ENCODE measurements around the gene TMEFF2.

DNA sequence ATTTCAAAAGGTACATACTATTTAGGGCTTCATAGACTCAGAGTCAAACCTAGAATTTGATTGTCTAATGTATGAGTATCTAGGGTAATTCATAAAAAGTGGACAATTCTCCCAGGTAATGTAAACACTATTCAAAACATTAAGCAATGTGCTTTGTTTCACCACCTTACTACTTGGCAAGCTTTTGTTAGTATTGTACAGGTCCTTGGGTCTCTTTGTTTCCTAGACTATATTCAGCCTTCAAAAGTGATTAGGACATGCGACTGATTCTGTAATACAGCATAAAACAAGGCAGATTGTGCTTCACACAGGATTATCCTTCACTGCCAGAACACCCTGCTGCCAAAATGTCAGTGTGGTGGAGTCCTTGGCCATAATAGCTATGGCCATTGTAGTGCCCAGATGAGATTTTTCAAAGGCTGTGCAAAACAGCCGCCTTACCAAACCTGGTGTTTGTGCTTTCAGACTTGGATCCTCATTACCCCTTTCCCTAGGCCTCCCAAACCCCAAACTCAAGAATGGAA, 257.8 kb downstream of the TMEFF2 start:
- no peak for TF ChIP-seq POLR2AphosphoS5 (IDR thresholded peaks at IDR 0.05)
- no peak for TF ChIP-seq CTCF (IDR thresholded peaks at IDR 0.05)
- no peak for TF ChIP-seq EP300 (IDR thresholded peaks at IDR 0.05; ENCODE audit: low read depth)
- no peak for TF ChIP-seq POLR2A (IDR thresholded peaks at IDR 0.05)
